ENCODE data around the gene PXDN. TPM values are rescaled to one million over a fixed set of nuclear protein-coding genes. Genes with fewer than 3 reads are reported as not detected.

PXDN gene
- total and polyA plus RNA-seq, 9 of the 15 experiments (the other 6 are each of a cell fraction or from before 2014, with no cell fraction given) = 0.49 TPM; not detected in 8

DNA sequence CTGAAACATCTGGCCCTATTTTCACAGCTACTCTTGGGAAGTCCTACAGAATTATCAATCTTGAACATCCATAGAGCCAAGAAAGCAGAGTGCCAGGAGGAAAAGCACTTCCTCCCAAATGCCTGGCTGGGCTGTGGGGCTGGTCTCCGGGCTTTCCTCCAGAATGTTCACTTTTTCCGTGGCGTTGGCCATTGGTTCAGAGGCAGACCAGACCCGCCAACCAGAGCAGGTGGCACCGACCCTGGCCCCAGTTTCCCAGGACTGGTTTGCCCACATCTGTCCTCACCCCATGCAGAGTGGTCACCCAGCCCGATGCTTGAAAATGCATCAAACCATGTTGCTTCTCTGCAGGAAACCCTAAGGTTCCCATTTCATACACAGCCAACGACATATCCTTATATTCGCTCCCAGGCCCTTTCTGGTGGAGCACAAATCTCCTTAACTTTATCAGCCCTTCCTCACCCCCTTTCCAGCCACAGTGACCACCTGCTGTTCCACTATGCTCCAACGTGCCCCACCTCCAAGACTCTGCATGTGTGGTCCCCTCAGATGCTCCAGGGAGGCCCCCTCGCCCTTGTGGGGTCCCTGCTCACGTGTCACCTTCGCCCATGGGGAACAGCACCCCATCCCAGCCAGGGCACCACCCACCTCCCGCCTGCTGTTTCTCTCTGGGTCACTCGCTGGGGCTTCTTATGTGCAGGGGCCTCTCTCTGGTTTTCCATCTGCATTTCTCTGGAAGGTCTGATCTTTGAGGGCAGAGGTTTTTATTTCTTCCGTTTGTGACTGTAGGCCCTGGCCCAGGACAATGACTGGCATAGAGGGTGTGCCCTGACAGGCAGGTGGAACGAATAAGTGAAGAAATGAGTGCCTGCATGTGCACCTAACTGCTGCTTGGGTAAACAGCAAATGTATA is 92.9 kb downstream of the PXDN start:
- DNase-seq (ENCODE audit: extremely low read depth in 1 of 4, low spot score in 3 of 4) (no peak), ATAC-seq (no peak), FAIRE-seq (no peak)
- 1% methylated on average over 15 of the region's 16 CpGs for WGBS (ENCODE audit: insufficient coverage, low coverage, missing lambda C conversion rate)
- Histone ChIP-seq H2AFZ (ENCODE audit: low read depth, low read length) (no peak overlapping the region), H3K27ac (ENCODE audit: extremely low read depth, low read depth, low read length) (no peak overlapping the region), H3K36me3 (ENCODE audit: control insufficient read depth, insufficient read depth, low read length) (no peaks in the 10 kb centered on the region), H3K27me3 (ENCODE audit: control insufficient read depth in 2 of 2, insufficient read depth in 2 of 2, low read length in 2 of 2) (peaks cover 17 to 45% of the 10 kb centered on the region in 2 experiments; a peak in 4 of 5 replicates), H3K4me2 (ENCODE audit: insufficient read depth, low read length) (no peak overlapping the region), H3K4me1 (replicated peaks in 1 of 2; ENCODE audit: control insufficient read depth in 2 of 2, insufficient read depth in 2 of 2, low read length in 2 of 2) (peaks cover 0 to 7% of the 10 kb centered on the region in 2 experiments; a peak in 1 of 5 replicates), H3K79me2 (ENCODE audit: control insufficient read depth, insufficient read depth, low read length) (no peaks in the 10 kb centered on the region), H3K9me1 (ENCODE audit: control insufficient read depth, insufficient read depth, low read length) (no peaks in the 10 kb centered on the region), H3K4me3 (no peak overlapping the region), H4K20me1 (replicated peaks; ENCODE audit: control insufficient read depth, insufficient read depth, low read length) (no peaks in the 10 kb centered on the region; the same call in 1 of the 2 replicates), H3K9ac (ENCODE audit: insufficient read depth in 1 of 2, low read depth in 2 of 2, low read length in 2 of 2) (no peak overlapping the region), H3K9me3 (replicated peaks; ENCODE audit: control insufficient read depth, insufficient read depth, low read depth, low read length) (no peaks in the 10 kb centered on the region)
- BruUV-seq (replicated peaks) = no TSS peak
- TF ChIP-seq ZNF232 (CRISPR knock-in tag; IDR thresholded peaks at IDR 0.05) = no peak
- intact Hi-C loops (cut with micrococcal nuclease) (no loop called here), in situ Hi-C loops (cut with MboI) (no loop called here)
- CTCF ChIA-PET (ENCODE audit: low intra/inter-chr PET ratio) = no interaction called here
- POLR2A ChIA-PET = interaction anchor here (0.7 kb wide), 1 partner anchor 110 kb away, joined by 3 read pairs; no protein-coding TSS in a partner anchor

DNA sequence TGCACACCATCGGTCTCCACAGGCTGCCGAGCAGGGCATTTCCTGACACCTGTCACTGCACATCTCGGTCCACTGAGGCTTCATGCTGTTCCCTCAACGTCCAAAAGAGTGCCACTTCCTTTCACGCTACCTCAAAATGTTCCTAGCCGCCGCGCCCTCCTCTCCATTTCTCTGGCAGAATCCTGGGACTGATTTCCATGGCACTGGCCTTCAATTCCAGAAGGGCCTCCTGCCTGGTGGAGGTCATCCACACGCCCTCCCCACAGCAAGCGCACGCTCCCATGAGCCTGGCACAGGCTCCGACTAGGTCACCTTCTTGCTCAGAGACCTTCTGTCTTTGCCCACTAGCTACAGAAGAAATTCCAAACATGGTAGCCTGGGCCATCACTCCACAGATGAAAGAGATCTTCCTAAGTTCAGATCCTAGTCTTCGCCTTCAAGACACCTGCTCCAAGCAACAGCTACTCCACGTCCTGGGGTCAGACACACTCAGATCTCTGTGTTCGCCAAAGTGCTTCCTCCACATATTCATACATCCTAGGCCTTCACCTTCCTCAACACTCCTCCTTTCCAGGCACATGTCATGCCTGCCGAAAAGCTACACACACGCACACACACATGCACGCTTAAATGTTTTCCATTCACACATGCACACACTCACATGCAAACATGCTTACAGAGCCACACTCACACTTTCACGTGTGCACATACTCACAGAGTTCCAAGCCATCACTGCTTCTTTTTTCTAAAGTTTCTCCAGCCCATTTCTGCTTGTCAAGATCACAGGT is 94.0 kb downstream of the PXDN start:
- no peak overlapping the region for H3K4me3 ChIP-seq
- no TSS peak for BruUV-seq (replicated peaks)
- no peak overlapping the region for H3K27ac ChIP-seq (ENCODE audit: extremely low read depth, low read depth, low read length)
- no peak overlapping the region for H3K9ac ChIP-seq (ENCODE audit: insufficient read depth in 1 of 2, low read depth in 2 of 2, low read length in 2 of 2)
- H3K79me2 ChIP-seq (ENCODE audit: control insufficient read depth, insufficient read depth, low read length) = no peaks in the 10 kb centered on the region
- ChIA-PET CTCF (ENCODE audit: low intra/inter-chr PET ratio) (no interaction called here), POLR2A (no interaction called here)
- intact Hi-C loops (cut with micrococcal nuclease) (no loop called here), in situ Hi-C loops (cut with MboI) (no loop called here)
- H3K9me1 ChIP-seq (ENCODE audit: control insufficient read depth, insufficient read depth, low read length) = no peaks in the 10 kb centered on the region
- H3K36me3 ChIP-seq (ENCODE audit: control insufficient read depth, insufficient read depth, low read length) = no peaks in the 10 kb centered on the region
- no peak overlapping the region for H3K4me2 ChIP-seq (ENCODE audit: insufficient read depth, low read length)
- H3K4me1 ChIP-seq (replicated peaks in 1 of 2; ENCODE audit: control insufficient read depth in 2 of 2, insufficient read depth in 2 of 2, low read length in 2 of 2) = peaks cover 0 to 7% of the 10 kb centered on the region in 2 experiments; a peak in 1 of 5 replicates
- TF ChIP-seq CBX8 (IDR thresholded peaks at IDR 0.05; ENCODE audit: borderline replicate concordance, extremely low read depth, low read depth, low read length, poor library complexity, severe bottlenecking) (no peak), TCFL5 (CRISPR knock-in tag; conservative IDR thresholded peaks at IDR 0.05) (no peak), CHD4 (IDR thresholded peaks at IDR 0.05; ENCODE audit: insufficient read depth, insufficient replicate concordance, low read depth, low read length, poor library complexity, severe bottlenecking) (no peak), KLF10 (CRISPR knock-in tag; IDR thresholded peaks at IDR 0.05) (no peak), NEUROD1 (IDR thresholded peaks at IDR 0.05; ENCODE audit: borderline replicate concordance, low read depth, low read length, partially characterized antibody) (no peak), SMAD2 (IDR thresholded peaks at IDR 0.05; ENCODE audit: low read depth, low read length) (no peak)
- TF ChIP-seq, protein P1, sequence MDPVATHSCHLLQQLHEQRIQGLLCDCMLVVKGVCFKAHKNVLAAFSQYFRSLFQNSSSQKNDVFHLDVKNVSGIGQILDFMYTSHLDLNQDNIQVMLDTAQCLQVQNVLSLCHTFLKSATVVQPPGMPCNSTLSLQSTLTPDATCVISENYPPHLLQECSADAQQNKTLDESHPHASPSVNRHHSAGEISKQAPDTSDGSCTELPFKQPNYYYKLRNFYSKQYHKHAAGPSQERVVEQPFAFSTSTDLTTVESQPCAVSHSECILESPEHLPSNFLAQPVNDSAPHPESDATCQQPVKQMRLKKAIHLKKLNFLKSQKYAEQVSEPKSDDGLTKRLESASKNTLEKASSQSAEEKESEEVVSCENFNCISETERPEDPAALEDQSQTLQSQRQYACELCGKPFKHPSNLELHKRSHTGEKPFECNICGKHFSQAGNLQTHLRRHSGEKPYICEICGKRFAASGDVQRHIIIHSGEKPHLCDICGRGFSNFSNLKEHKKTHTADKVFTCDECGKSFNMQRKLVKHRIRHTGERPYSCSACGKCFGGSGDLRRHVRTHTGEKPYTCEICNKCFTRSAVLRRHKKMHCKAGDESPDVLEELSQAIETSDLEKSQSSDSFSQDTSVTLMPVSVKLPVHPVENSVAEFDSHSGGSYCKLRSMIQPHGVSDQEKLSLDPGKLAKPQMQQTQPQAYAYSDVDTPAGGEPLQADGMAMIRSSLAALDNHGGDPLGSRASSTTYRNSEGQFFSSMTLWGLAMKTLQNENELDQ (CRISPR knock-in tag; IDR thresholded peaks at IDR 0.05; ENCODE audit: borderline replicate concordance) = no peak
- H3K27me3 ChIP-seq (ENCODE audit: control insufficient read depth in 2 of 2, insufficient read depth in 2 of 2, low read length in 2 of 2) = peaks cover 17 to 54% of the 10 kb centered on the region in 2 experiments; a peak in 4 of 5 replicates
- ATAC-seq (no peak), DNase-seq (ENCODE audit: extremely low read depth in 1 of 4, low spot score in 3 of 4) (no peak), FAIRE-seq (no peak)
- no peak overlapping the region for H2AFZ ChIP-seq (ENCODE audit: low read depth, low read length)
- H3K9me3 ChIP-seq (replicated peaks; ENCODE audit: control insufficient read depth, insufficient read depth, low read depth, low read length) = no peaks in the 10 kb centered on the region
- 1% methylated on average over 19 of the region's 19 CpGs for WGBS (ENCODE audit: insufficient coverage, low coverage, missing lambda C conversion rate)
- no peaks in the 10 kb centered on the region; the same call in 1 of the 2 replicates for H4K20me1 ChIP-seq (replicated peaks; ENCODE audit: control insufficient read depth, insufficient read depth, low read length)

Data from K562 (cell line).